Cardiac muscle cell (in vitro differentiated cells and primary cell): ENCODE results near the gene KRTCAP2. TPM values are rescaled to one million over a fixed set of nuclear protein-coding genes. Genes with fewer than 3 reads are reported as not detected.

Source experiments
- DNase-seq, 2 donors: peaks; one replicate each; pipeline versions ENCODE4 v3.0.0 to v3.0.0-alpha.2; 2010 to 2017; ENCODE audit warnings: low read depth in 1 of 2, low spot score in 1 of 2
- H3K27ac ChIP-seq: fragments of 200-600 bp; sonication (generic); 2 replicates; pipeline ENCODE4 v1.5.1; 2016
- H3K27me3 ChIP-seq: fragments of 200-600 bp; sonication (generic); 2 replicates; pipeline ENCODE4 v1.6.0; 2016; ENCODE audit warnings: control low read depth
- H3K36me3 ChIP-seq: fragments of 200-600 bp; sonication (generic); 2 replicates; pipeline ENCODE4 v1.5.1; 2016; ENCODE audit warnings: control low read depth
- H3K4me1 ChIP-seq: fragments of 200-600 bp; sonication (generic); 2 replicates; pipeline ENCODE4 v1.8.1; 2017; ENCODE audit warnings: low read depth, mild to moderate bottlenecking, mixed run types
- H3K4me3 ChIP-seq: fragments of 200-600 bp; sonication (generic); 2 replicates; pipeline ENCODE4 v1.5.1; 2016; ENCODE audit warnings: mild to moderate bottlenecking
- H3K9me3 ChIP-seq: fragments of 200-600 bp; sonication (generic); 2 replicates; pipeline ENCODE4 v1.5.1; 2017; ENCODE audit warnings: low read depth, mild to moderate bottlenecking, control low read depth
- CTCF ChIP-seq: IDR thresholded peaks from 2 replicates; pipeline ENCODE4 v1.5.1; 2012; ENCODE audit warnings: low read depth, mild to moderate bottlenecking, low read length
- polyA plus RNA-seq: library from polyadenylated mRNA; unstranded; fragments of >200 nt; fragmentation: Nextera tagmentation; extraction: Ambion mirVana; gene quantifications from 2 replicates; pipeline ENCODE4 v1.2.1, GENCODE V29; 2016
- total RNA-seq: library from RNA; depleted of rRNA; stranded (reverse); fragments of >200 nt; gene quantifications from 2 replicates; pipeline ENCODE4 v1.2.3, GENCODE V29; 2016

Gene KRTCAP2
- total and polyA plus RNA-seq, 2 experiments from 2014 or later: 122 to 428 TPM

- H3K27ac ChIP-seq: no peak overlapping the region
- no peaks in the 10 kb centered on the region for H3K9me3 ChIP-seq
- TF ChIP-seq CTCF: no peak
These were observed 8.4 kb upstream of the KRTCAP2 start for GRCh38 chr1:155181371-155182051.

GRCh38 chr1:155179112-155180031 lies 6.3 kb upstream of the KRTCAP2 start:
- Histone ChIP-seq H3K36me3 (no peaks in the 10 kb centered on the region), H3K27me3 (peaks cover 2% of the 10 kb centered on the region), H3K4me1 (no peaks in the 10 kb centered on the region), H3K27ac (no peak overlapping the region), H3K9me3 (no peaks in the 10 kb centered on the region), H3K4me3 (no peak overlapping the region)
- no peak for TF ChIP-seq CTCF
- no peak for DNase-seq

More at GRCh38 chr1:155181371-155182051, 8.4 kb upstream of the KRTCAP2 start:
- peaks cover 10% of the 10 kb centered on the region for H3K4me1 ChIP-seq
- no peaks in the 10 kb centered on the region for H3K27me3 ChIP-seq
- no peaks in the 10 kb centered on the region for H3K36me3 ChIP-seq
- H3K4me3 ChIP-seq: no peak overlapping the region
- no peak for DNase-seq

GRCh38 chr1:155178441-155179111 lies 5.5 kb upstream of the KRTCAP2 start:
- H3K4me3 ChIP-seq: no peak overlapping the region
- H3K27ac ChIP-seq: no peak overlapping the region
- H3K4me1 ChIP-seq: no peaks in the 10 kb centered on the region
- no peaks in the 10 kb centered on the region for H3K36me3 ChIP-seq
- no peak for TF ChIP-seq CTCF
- peaks cover 6% of the 10 kb centered on the region for H3K27me3 ChIP-seq
- no peak for DNase-seq
- no peaks in the 10 kb centered on the region for H3K9me3 ChIP-seq

GRCh38 chr1:155177918-155178281 lies 4.8 kb upstream of the KRTCAP2 start:
- Histone ChIP-seq H3K4me3 (no peak overlapping the region), H3K4me1 (no peaks in the 10 kb centered on the region), H3K36me3 (no peaks in the 10 kb centered on the region), H3K27me3 (peaks cover 6% of the 10 kb centered on the region), H3K27ac (no peak overlapping the region), H3K9me3 (no peaks in the 10 kb centered on the region)
- no peak for DNase-seq
- no peak for TF ChIP-seq CTCF

- no peak for TF ChIP-seq CTCF
- Histone ChIP-seq H3K27me3 (peaks cover 6% of the 10 kb centered on the region), H3K4me3 (no peak overlapping the region), H3K4me1 (peaks cover under 1% of the 10 kb centered on the region), H3K36me3 (no peaks in the 10 kb centered on the region), H3K9me3 (no peaks in the 10 kb centered on the region), H3K27ac (no peak overlapping the region)
- no peak for DNase-seq
These were observed 4.3 kb upstream of the KRTCAP2 start for GRCh38 chr1:155177192-155177917.
